ENCODE measurements around the gene TIAM1. TPM values are rescaled to one million over a fixed set of nuclear protein-coding genes. Genes with fewer than 3 reads are reported as not detected.

Gene TIAM1
- total RNA-seq, 1 experiment from 2014 or later: 22.5 TPM

- Histone ChIP-seq H3K27me3 (ENCODE audit: insufficient read depth, low read depth) (no peaks in the 10 kb centered on the region), H4K20me1 (ENCODE audit: insufficient read depth) (no peaks in the 10 kb centered on the region), H3K79me2 (ENCODE audit: low read depth) (no peaks in the 10 kb centered on the region), H2AFZ (no peak overlapping the region), H3F3A (ENCODE audit: insufficient read depth, low read depth) (no peaks in the 10 kb centered on the region), H3K4me2 (no peak overlapping the region), H3K9me3 (ENCODE audit: insufficient read depth, low read depth) (no peaks in the 10 kb centered on the region), H3K9me2 (ENCODE audit: insufficient read depth) (no peaks in the 10 kb centered on the region), H3K4me3 (no peak overlapping the region), H3K4me1 (replicated peaks; ENCODE audit: insufficient read depth) (no peaks in the 10 kb centered on the region), H3K36me3 (ENCODE audit: low read depth) (no peaks in the 10 kb centered on the region), H3K27ac (no peak overlapping the region)
- intact Hi-C loops (cut with micrococcal nuclease; ENCODE audit: unreplicated experiment): no loop called here
- ChIA-PET CTCF (no interaction called here), POLR2A (ENCODE audit: unreplicated experiment) (no interaction called here)
- no peak for TF ChIP-seq CTCF (conservative IDR thresholded peaks at IDR 0.05)
- no peak for TF ChIP-seq EZH2 (IDR thresholded peaks at IDR 0.05; ENCODE audit: low read depth)
- DNase-seq: no peak
- no TSS peak for BruUV-seq (replicated peaks)
These were observed 152.5 kb downstream of the TIAM1 start for GRCh38 chr21:31191553-31191952.

GRCh38 chr21:31190516-31190915 is 153.5 kb downstream of the TIAM1 start:
- no TSS peak for BruUV-seq (replicated peaks)
- H3K79me2 ChIP-seq (ENCODE audit: low read depth): no peaks in the 10 kb centered on the region
- no peaks in the 10 kb centered on the region for H4K20me1 ChIP-seq (ENCODE audit: insufficient read depth)
- no peak for DNase-seq
- POLR2A ChIA-PET (ENCODE audit: unreplicated experiment): no interaction called here
- CTCF ChIA-PET: no interaction called here
- no peaks in the 10 kb centered on the region for H3K9me3 ChIP-seq (ENCODE audit: insufficient read depth, low read depth)
- TF ChIP-seq CTCF (conservative IDR thresholded peaks at IDR 0.05) (no peak), EZH2 (IDR thresholded peaks at IDR 0.05; ENCODE audit: low read depth) (no peak)
- no peak overlapping the region for H3K4me3 ChIP-seq
- no peak overlapping the region for H3K4me2 ChIP-seq
- no peak overlapping the region for H2AFZ ChIP-seq
- H3K4me1 ChIP-seq (replicated peaks; ENCODE audit: insufficient read depth): no peaks in the 10 kb centered on the region
- H3K36me3 ChIP-seq (ENCODE audit: low read depth): no peaks in the 10 kb centered on the region
- H3F3A ChIP-seq (ENCODE audit: insufficient read depth, low read depth): no peaks in the 10 kb centered on the region
- intact Hi-C loops (cut with micrococcal nuclease; ENCODE audit: unreplicated experiment): no loop called here
- no peaks in the 10 kb centered on the region for H3K9me2 ChIP-seq (ENCODE audit: insufficient read depth)
- no peaks in the 10 kb centered on the region for H3K27me3 ChIP-seq (ENCODE audit: insufficient read depth, low read depth)
- H3K27ac ChIP-seq: no peak overlapping the region

- intact Hi-C loops (cut with micrococcal nuclease; ENCODE audit: unreplicated experiment): no loop called here
- no peak for TF ChIP-seq CTCF (conservative IDR thresholded peaks at IDR 0.05)
- no peak for TF ChIP-seq EZH2 (IDR thresholded peaks at IDR 0.05; ENCODE audit: low read depth)
- Histone ChIP-seq H2AFZ (no peak overlapping the region), H3K9me2 (ENCODE audit: insufficient read depth) (no peaks in the 10 kb centered on the region), H3K79me2 (ENCODE audit: low read depth) (no peaks in the 10 kb centered on the region), H3K9me3 (ENCODE audit: insufficient read depth, low read depth) (no peaks in the 10 kb centered on the region), H3K4me3 (no peak overlapping the region), H4K20me1 (ENCODE audit: insufficient read depth) (no peaks in the 10 kb centered on the region), H3K36me3 (ENCODE audit: low read depth) (0 out of 2 replicates have a peak, but pooled peaks cover 3% of the 10 kb centered on the region), H3K27me3 (ENCODE audit: insufficient read depth, low read depth) (no peaks in the 10 kb centered on the region), H3K4me1 (replicated peaks; ENCODE audit: insufficient read depth) (no peaks in the 10 kb centered on the region), H3K4me2 (no peak overlapping the region), H3F3A (ENCODE audit: insufficient read depth, low read depth) (no peaks in the 10 kb centered on the region), H3K27ac (no peak overlapping the region)
- ChIA-PET CTCF (no interaction called here), POLR2A (ENCODE audit: unreplicated experiment) (no interaction called here)
- no TSS peak for BruUV-seq (replicated peaks)
- no peak for DNase-seq
These were observed 156.6 kb downstream of the TIAM1 start for GRCh38 chr21:31187499-31187898.

Measured in PC-9 (cell line).